Testis (tissue), 3 donors: ENCODE data around the gene CLPSL1. TPM values are rescaled to one million over a fixed set of nuclear protein-coding genes. Genes with fewer than 3 reads are reported as not detected.

Experiments used
- DNase-seq: peaks from one replicate; pipeline ENCODE4 v3.0.0-alpha.2; 2019
- H3K27ac ChIP-seq, 2 donors: fragments of 200-600 bp; sonication (generic); one replicate each; pipeline ENCODE4 v1.5.1; 2019
- H3K27me3 ChIP-seq: fragments of 200-600 bp; sonication (generic); one replicate; pipeline ENCODE4 v1.5.1; 2019
- H3K36me3 ChIP-seq: fragments of 200-600 bp; sonication (generic); one replicate; pipeline ENCODE4 v1.5.1; 2017; ENCODE audit warnings: low read depth; ENCODE audit errors: missing control alignments
- H3K4me1 ChIP-seq: fragments of 200-600 bp; sonication (generic); one replicate; pipeline ENCODE4 v1.5.1; 2019
- H3K4me3 ChIP-seq, 2 donors: fragments of 200-600 bp; sonication (generic); one replicate each; pipeline ENCODE4 v1.5.1; 2017 to 2019
- H3K9me3 ChIP-seq: fragments of 200-600 bp; sonication (generic); one replicate; pipeline ENCODE4 v1.5.1; 2017
- CTCF ChIP-seq, 3 experiments: fragments of 450-650 bp in 2 of 3; fragments of 200-600 bp in 1 of 3; sonication (generic) in 1 of 3; IDR thresholded peaks; one replicate each; pipeline ENCODE4 v1.5.1; 2016 to 2019; ENCODE audit warnings: antibody characterized with exemption in 3 of 3, mild to moderate bottlenecking in 2 of 3, moderate library complexity in 1 of 3
- POLR2A ChIP-seq: fragments of 450-650 bp; IDR thresholded peaks from one replicate; pipeline ENCODE4 v1.6.1; 2017; ENCODE audit warnings: antibody characterized with exemption, mild to moderate bottlenecking, moderate library complexity
- WGBS, 2 donors: methylation state at CpG; one replicate each; pipeline ENCODE4 v1.1.5; 2018; 5-methylcytosine and 5-hydroxymethylcytosine counted together
- intact Hi-C: fragments of 100-400 bp; cut with DNase I; formaldehyde crosslinking; loops from one replicate; pipeline ENCODE4 v1.15.1; 2023; ENCODE audit warnings: low total_unique reads
- polyA plus RNA-seq: library from polyadenylated mRNA; stranded (reverse); fragments of 350-450 nt; fragmentation: Illumina TruSeq; extraction: RNeasy Lipid Tissue Mini Kit (QIAGEN cat#74804); gene quantifications from one replicate; pipeline ENCODE4 v1.2.3, GENCODE V29; 2014; ENCODE audit warnings: low read depth, low replicate concordance; ENCODE audit not compliant: insufficient read depth
- total RNA-seq, 2 donors: library from RNA; depleted of rRNA; stranded (reverse); fragments of >200 nt; gene quantifications; one replicate each; pipeline ENCODE4 v1.2.3, GENCODE V29; 2016

Gene CLPSL1
- total and polyA plus RNA-seq, 3 donors from 2014 or later, result not detected

GRCh38 chr6:35755278-35755924 is 25.4 kb upstream of the CLPSL1 start:
- Histone ChIP-seq H3K36me3 (no peaks in the 10 kb centered on the region), H3K27me3 (no peaks in the 10 kb centered on the region), H3K9me3 (no peaks in the 10 kb centered on the region), H3K4me3 (no peak overlapping the region), H3K27ac (no peak overlapping the region), H3K4me1 (peaks cover 4% of the 10 kb centered on the region)
- intact Hi-C loops, result no loop called here
- TF ChIP-seq CTCF (IDR thresholded peaks at IDR 0.05) (no peak), POLR2A (no peak)
- WGBS, 2 donors, result 67 to 87% methylated on average over 3 of the region's 3 CpGs
- no peak for DNase-seq

GRCh38 chr6:35757456-35758123 is 23.2 kb upstream of the CLPSL1 start:
- Histone ChIP-seq H3K9me3 (no peaks in the 10 kb centered on the region), H3K27me3 (no peaks in the 10 kb centered on the region), H3K36me3 (no peaks in the 10 kb centered on the region), H3K27ac (no peak overlapping the region), H3K4me3 (no peak overlapping the region), H3K4me1 (peaks cover 4% of the 10 kb centered on the region)
- intact Hi-C loops, result no loop called here
- no peak for DNase-seq
- 67 to 73% methylated on average over 10 of the region's 10 CpGs for WGBS, 2 donors
- TF ChIP-seq CTCF (IDR thresholded peaks at IDR 0.05), result no peak
- no peak for TF ChIP-seq POLR2A

DNA sequence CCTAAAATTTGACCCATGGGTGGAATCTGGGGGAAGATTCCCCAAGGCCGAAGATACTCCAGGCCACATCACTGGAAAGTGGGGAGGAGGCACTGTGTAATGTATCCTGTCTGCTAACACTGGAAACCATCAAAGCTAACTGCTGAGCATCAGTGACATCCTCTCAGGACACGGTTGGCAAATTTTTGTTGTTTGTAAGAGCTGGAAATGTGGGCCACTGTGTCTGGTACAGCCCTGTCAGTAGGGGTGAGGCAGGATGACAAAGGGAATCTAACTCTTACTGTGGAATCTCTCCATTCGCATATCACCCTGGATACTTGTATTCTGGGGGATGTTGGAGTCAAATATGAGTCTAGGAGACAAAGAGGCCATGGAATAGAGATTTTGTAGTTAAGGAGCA is 21.4 kb upstream of the CLPSL1 start:
- intact Hi-C loops, result no loop called here
- no peak for DNase-seq
- H3K9me3 ChIP-seq, result no peaks in the 10 kb centered on the region
- no peaks in the 10 kb centered on the region for H3K36me3 ChIP-seq
- no peak overlapping the region for H3K27ac ChIP-seq
- 69 to 72% methylated on average over 3 of the region's 3 CpGs for WGBS, 2 donors
- no peak overlapping the region for H3K4me3 ChIP-seq
- TF ChIP-seq POLR2A, result no peak
- TF ChIP-seq CTCF (IDR thresholded peaks at IDR 0.05), result no peak
- H3K4me1 ChIP-seq, result peaks cover 4% of the 10 kb centered on the region
- H3K27me3 ChIP-seq, result no peaks in the 10 kb centered on the region

- no peaks in the 10 kb centered on the region for H3K36me3 ChIP-seq
- no peaks in the 10 kb centered on the region for H3K4me1 ChIP-seq
- DNase-seq, result no peak
- no peak overlapping the region for H3K27ac ChIP-seq
- TF ChIP-seq CTCF (IDR thresholded peaks at IDR 0.05), result no peak
- no peak for TF ChIP-seq POLR2A
- H3K4me3 ChIP-seq, result no peak overlapping the region
- H3K9me3 ChIP-seq, result no peaks in the 10 kb centered on the region
- 66 to 76% methylated on average over 23 of the region's 23 CpGs for WGBS, 2 donors
- no peaks in the 10 kb centered on the region for H3K27me3 ChIP-seq
- intact Hi-C loops, result no loop called here
These were observed 15.1 kb upstream of the CLPSL1 start for GRCh38 chr6:35765739-35766138.

DNA sequence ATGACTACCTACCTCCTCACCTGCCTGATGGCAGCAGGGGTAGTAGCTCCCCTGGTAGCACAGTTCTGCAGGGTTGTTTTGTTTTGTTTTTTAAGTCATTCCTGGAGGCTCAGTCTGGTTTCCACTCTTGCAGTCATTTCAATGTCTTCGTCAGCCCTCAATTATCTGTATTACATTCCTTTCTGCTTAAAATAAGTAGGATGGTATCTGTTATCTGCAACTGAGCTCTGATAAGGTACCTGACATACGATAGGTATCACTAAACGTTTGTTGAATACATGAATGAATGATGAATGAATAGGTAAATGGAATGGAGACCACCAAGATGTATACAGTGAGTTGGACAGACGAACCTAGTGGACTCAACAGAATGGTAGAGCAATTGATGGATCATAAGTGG is 11.6 kb upstream of the CLPSL1 start:
- Histone ChIP-seq H3K36me3 (no peaks in the 10 kb centered on the region), H3K4me3 (no peak overlapping the region), H3K4me1 (no peaks in the 10 kb centered on the region), H3K27me3 (no peaks in the 10 kb centered on the region), H3K27ac (no peak overlapping the region), H3K9me3 (no peaks in the 10 kb centered on the region)
- intact Hi-C loops, result no loop called here
- TF ChIP-seq CTCF (IDR thresholded peaks at IDR 0.05), result no peak
- TF ChIP-seq POLR2A, result no peak
- WGBS, 2 donors, result 73 to 76% methylated on average over 4 of the region's 4 CpGs
- DNase-seq, result no peak
